AG04449 (cell line): ENCODE data around the gene FYCO1.

ENCODE experiments used
- CTCF ChIA-PET: fragments of 350-600 bp; formaldehyde crosslinking; extraction: SDS; loops from one replicate; lab custom pipeline; 2021; ENCODE audit warnings: antibody characterized with exemption; lab: Yijun Ruan, JAX
- POLR2A ChIA-PET: fragments of 400-600, 350-600 bp; formaldehyde crosslinking; extraction: SDS; loops from one replicate; lab custom pipeline; 2020; ENCODE audit warnings: antibody characterized with exemption, inconsistent platforms; lab: Yijun Ruan, JAX
- DNase-seq: peaks from one replicate; pipeline ENCODE4 v3.0.0-alpha.2; 2010; ENCODE audit warnings: low read depth, low spot score
- H3K4me3 ChIP-seq: 2 replicates; pipeline ENCODE4 v1.5.1; 2011; ENCODE audit warnings: low read depth, mild to moderate bottlenecking, control low read depth, low read length
- CTCF ChIP-seq: IDR thresholded peaks from one replicate; pipeline ENCODE4 v1.5.1; 2011; ENCODE audit warnings: mild to moderate bottlenecking, moderate library complexity, low read length, control low read depth, inconsistent platforms; ENCODE audit not compliant: insufficient read depth; ENCODE audit errors: missing control alignments

The FYCO1 gene

GRCh38 chr3:45976191-45977091 lies 19.2 kb downstream of the FYCO1 start:
- DNase-seq: no peak
- no peak overlapping the region for H3K4me3 ChIP-seq
- ChIA-PET CTCF (interaction anchor here (1.0 kb wide), 1 partner anchor 9 kb away, joined by 3 read pairs; no protein-coding TSS in a partner anchor), POLR2A (no interaction called here)
- TF ChIP-seq CTCF: no peak

GRCh38 chr3:45975686-45976085 lies 19.9 kb downstream of the FYCO1 start:
- ChIA-PET POLR2A (no interaction called here), CTCF (no interaction called here)
- H3K4me3 ChIP-seq: no peak overlapping the region
- TF ChIP-seq CTCF: no peak
- no peak for DNase-seq

GRCh38 chr3:45974686-45975085 lies 20.9 kb downstream of the FYCO1 start:
- ChIA-PET CTCF (interaction anchor here (1.1 kb wide), 2 partner anchors 22 to 24 kb away, joined by 3 read pairs; no protein-coding TSS in a partner anchor), POLR2A (no interaction called here)
- no peak for TF ChIP-seq CTCF
- no peak for DNase-seq
- no peak overlapping the region for H3K4me3 ChIP-seq

GRCh38 chr3:45972534-45973402 lies 22.9 kb downstream of the FYCO1 start:
- ChIA-PET POLR2A (interaction anchor here (0.6 to 1.1 kb wide), 3 partner anchors 14 to 104 kb away, joined by 3 read pairs; partner anchors contain the start of gene CXCR6), CTCF (interaction anchor here (0.7 to 1.4 kb wide), 5 partner anchors 8 to 106 kb away, joined by 3 to 6 read pairs (median 3); no protein-coding TSS in a partner anchor)
- H3K4me3 ChIP-seq: no peak overlapping the region
- no peak for TF ChIP-seq CTCF
- peak; percentile 82 for DNase-seq

- H3K4me3 ChIP-seq: no peak overlapping the region
- ChIA-PET POLR2A (no interaction called here), CTCF (interaction anchor here (1.1 to 7.2 kb wide), 4 partner anchors 15 to 109 kb away, joined by 3 to 62 read pairs (median 10); no protein-coding TSS in a partner anchor)
- no peak for DNase-seq
- no peak for TF ChIP-seq CTCF
These were observed 25.7 kb downstream of the FYCO1 start for GRCh38 chr3:45969953-45970352.

DNA sequence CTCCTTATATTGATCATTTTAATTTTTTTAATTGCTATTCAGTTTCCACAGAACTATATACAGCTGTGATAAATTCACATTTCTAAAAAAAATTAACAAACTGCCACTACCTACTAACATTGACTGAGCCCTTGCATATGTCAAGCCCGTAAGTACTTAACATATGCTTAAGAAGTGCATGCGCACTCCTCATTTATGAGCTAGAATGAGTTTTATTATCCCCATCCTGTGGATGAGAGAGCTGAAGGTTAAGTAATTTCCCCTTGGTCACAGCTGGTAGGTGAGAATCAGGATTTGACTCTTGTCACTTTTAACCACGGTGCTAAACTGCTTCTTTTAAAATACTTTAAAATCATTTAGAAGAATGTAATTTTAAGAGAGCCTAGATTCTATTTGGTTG lies 26.5 kb downstream of the FYCO1 start:
- DNase-seq: no peak
- no peak overlapping the region for H3K4me3 ChIP-seq
- POLR2A ChIA-PET: no interaction called here
- CTCF ChIA-PET: interaction anchor here (0.8 to 7.2 kb wide), 10 partner anchors 12 to 110 kb away, joined by 3 to 62 read pairs (median 4); no protein-coding TSS in a partner anchor
- no peak for TF ChIP-seq CTCF
